K562 (cell line): ENCODE measurements around the gene PES1. TPM values are rescaled to one million over a fixed set of nuclear protein-coding genes. Genes with fewer than 3 reads are reported as not detected.
"Not testable (repeated sequence)": the region's sequence is repeated elsewhere in the genome, so short reads cannot be mapped to it uniquely, and the experiment has no call there.

ENCODE experiments used
- BCOR ChIP-seq: fragments of 450-650 bp; IDR thresholded peaks from 2 replicates; pipeline ENCODE4 v1.6.1; 2016
- CTCFL ChIP-seq: IDR thresholded peaks from 2 replicates; pipeline ENCODE4 v1.6.1; 2011; ENCODE audit warnings: borderline replicate concordance, low read depth, mild to moderate bottlenecking, moderate library complexity, low read length; ENCODE audit not compliant: insufficient read depth, poor library complexity, severe bottlenecking
- JUND ChIP-seq, 2 experiments: IDR thresholded peaks; 2 replicates in 1 of 2; 3 replicates in 1 of 2; pipeline ENCODE4 v1.6.1; 2011; ENCODE audit warnings: borderline replicate concordance in 2 of 2, low read depth in 2 of 2, low read length in 2 of 2, improper control_type of control experiment in 1 of 2, missing biosample characterization in 1 of 2, missing genetic modification characterization in 1 of 2, missing genetic modification reagents in 1 of 2
- PBX2 ChIP-seq, 2 experiments: IDR thresholded peaks in 1 of 2; conservative IDR thresholded peaks in 1 of 2; 2 replicates each; pipeline ENCODE4 v1.6.1; 2016; ENCODE audit warnings: low read depth in 2 of 2, mild to moderate bottlenecking in 1 of 2, missing compliant biosample characterization in 1 of 2, missing genetic modification characterization in 1 of 2, moderate library complexity in 1 of 2
- polyA plus RNA-seq, 8 experiments: library from polyadenylated mRNA; depleted of rRNA in 4 of 8; stranded (reverse) in 5 of 8; unstranded in 3 of 8; fragments of >200 nt; fragmentation: Nextera tagmentation in 2 of 8; fragmentation: Illumina TruSeq in 1 of 8; extraction: Ambion mirVana in 2 of 8; extraction: Trizol in 1 of 8; gene quantifications; 2 replicates each; pipeline versions ENCODE4 v1.2.1 to v1.2.3, GENCODE V29; 2011 to 2014; ENCODE audit warnings: inconsistent platforms in 1 of 8, missing spikeins in 1 of 8
- total RNA-seq, 7 experiments: library from RNA; depleted of rRNA in 6 of 7; stranded (reverse); fragments of >200 nt in 6 of 7; fragmentation: Illumina TruSeq in 2 of 7; extraction: Trizol in 2 of 7; gene quantifications; 2 replicates each; pipeline versions ENCODE4 v1.2.1 to v1.2.3, GENCODE V29; 2011 to 2021; ENCODE audit warnings: low replicate concordance in 1 of 7

PES1 gene
- total and polyA plus RNA-seq, 9 of the 15 experiments (the other 6 are each of a cell fraction or from before 2014, with no cell fraction given) = 6.5 to 158 (median 94.3) TPM

- TF ChIP-seq CTCFL (peak; percentile 92), JUND (IDR thresholded peaks at IDR 0.05; ENCODE audit: borderline replicate concordance, low read depth, low read length) (0 out of 2 replicates have a peak, but pooled peaks have one; percentile 9), PBX2 (CRISPR knock-in tag; IDR thresholded peaks at IDR 0.05; ENCODE audit: low read depth) (0 out of 2 replicates have a peak, but pooled peaks have one; percentile 37), PBX2 (tag; conservative IDR thresholded peaks at IDR 0.05; ENCODE audit: low read depth) (0 out of 2 replicates have a peak, but pooled peaks have one; percentile 23), BCOR (peak; percentile 50; the same call in 1 of the 2 replicates)
- TF ChIP-seq JUND (tag; IDR thresholded peaks at IDR 0.05; ENCODE audit: borderline replicate concordance, low read depth, low read length) = not testable (repeated sequence)
Measured at GRCh38 chr22:30560643-30561202, 31.0 kb downstream of the PES1 start (continued).
